HG02798 (cell line): ENCODE results near the gene FXN.
A peak's percentile ranks its signal among the peaks of the same experiment; 100 is the strongest.
"Not testable (repeated sequence)": the region's sequence is repeated elsewhere in the genome, so short reads cannot be mapped to it uniquely, and the experiment has no call there.

Experiments
- ATAC-seq: cut with Tn5 transposase; IDR thresholded peaks from one replicate; pipeline ENCODE4 v1.9.1; 2021; ENCODE audit warnings: mild to moderate bottlenecking; ENCODE audit not compliant: unreplicated experiment, poor library complexity

The FXN gene

DNA sequence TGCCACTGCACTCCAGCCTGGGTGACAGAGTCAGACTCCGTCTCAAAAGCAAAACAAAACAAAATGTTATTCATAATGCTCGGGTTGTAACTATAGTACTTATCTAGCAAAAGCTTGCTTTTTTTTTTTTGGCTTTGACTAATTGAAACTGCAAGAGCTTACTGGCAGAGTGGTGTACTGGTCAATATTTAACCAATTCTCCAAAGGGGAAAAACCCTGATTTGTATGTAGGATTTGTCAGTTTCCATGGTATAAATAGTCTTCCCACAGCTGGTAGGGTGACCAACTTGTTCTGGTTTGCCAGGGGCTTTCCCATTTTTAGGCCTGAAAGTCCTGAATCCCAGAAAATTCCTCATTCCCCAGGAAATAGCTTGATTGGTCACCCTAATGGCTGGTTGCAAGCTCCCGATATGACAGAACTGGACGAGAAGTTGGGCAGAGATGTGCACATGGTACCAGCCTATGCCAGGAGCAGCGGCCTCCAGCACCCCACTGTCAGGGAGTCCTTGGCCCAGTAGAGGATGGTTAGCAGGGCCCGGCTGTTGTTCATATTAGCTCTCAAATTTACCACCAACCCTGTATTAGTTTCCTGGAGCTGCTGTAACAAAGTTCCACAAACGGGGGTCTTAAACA, 58.0 kb downstream of the FXN start:
- peak; percentile 67 for ATAC-seq

GRCh38 chr9:69094361-69095135, 59.0 kb downstream of the FXN start:
- not testable (repeated sequence) for ATAC-seq

DNA sequence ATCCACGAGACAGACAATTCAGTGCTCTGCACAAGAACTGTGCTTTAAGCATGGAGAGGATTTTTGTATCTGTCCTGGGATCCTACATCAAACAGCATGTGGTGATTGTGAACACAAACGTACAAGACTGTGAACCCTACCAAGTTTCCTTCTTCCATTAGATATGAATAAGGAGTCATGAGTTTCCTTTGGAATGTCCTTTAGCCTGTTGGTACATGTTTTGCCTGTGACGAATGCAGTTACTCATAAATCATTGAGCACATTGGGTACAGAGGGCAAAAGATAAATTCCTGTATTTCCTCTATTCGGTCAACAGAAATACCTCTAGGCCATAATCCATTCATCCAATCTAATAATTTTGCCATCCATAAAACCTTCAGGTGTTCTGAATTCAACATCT, 61.5 kb downstream of the FXN start:
- no peak for ATAC-seq

- no peak for ATAC-seq
Measured at GRCh38 chr9:69097923-69098593, 62.5 kb downstream of the FXN start.

DNA sequence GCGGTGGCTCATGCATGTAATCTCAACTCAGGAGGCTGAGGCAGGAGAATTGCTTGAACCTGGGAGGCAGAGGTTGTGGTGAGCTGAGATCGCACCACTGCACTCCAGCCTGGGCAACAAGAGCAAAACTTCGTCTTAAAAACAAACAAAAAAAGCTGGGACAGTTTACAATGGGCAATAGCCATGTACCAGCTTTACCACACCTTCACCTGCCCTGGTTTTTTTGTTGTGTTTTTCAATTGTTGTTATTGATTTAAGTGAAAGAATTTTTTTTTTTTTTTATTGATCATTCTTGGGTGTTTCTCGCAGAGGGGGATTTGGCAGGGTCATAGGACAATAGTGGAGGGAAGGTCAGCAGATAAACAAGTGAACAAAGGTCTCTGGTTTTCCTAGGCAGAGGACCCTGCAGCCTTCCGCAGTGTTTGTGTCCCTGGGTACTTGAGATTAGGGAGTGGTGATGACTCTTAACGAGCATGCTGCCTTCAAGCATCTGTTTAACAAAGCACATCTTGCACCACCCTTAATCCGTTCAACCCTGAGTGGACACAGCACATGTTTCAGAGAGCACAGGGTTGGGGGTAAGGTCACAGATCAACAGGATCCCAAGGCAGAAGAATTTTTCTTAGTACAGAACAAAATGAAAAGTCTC, 67.9 kb downstream of the FXN start:
- not testable (repeated sequence) for ATAC-seq

DNA sequence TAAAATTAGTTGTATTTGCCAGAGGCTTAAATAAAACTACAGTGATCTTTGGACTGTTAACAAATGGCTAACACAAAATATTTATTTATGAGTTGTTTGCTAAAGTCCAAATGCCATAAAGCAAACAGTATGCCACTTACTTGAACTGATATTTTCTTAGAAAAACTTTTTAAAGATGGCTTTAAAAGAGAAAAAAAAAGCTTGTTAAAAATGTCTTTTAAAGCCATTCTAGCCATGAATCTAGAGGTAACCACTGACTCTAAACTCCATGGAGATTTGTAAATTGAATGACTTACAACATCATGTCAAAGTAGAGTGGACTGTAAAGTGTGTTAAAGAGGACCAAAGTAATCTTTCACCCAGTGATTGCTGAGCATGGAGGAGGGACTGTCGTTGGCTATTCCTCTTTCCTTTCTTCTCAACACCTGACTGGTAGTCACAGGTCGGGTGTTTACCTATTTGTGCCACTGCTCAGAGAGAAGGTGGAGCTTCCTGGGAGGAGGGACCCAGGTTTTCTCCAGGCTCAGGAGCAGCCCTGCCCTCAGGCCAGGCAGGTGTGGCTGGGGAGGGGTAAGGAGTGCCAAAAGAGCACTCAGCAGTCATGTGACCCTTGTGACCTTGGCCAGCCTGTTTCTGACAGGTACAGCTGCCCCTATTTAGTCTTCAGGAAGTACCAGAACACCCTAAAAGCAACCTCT, 69.4 kb downstream of the FXN start:
- ATAC-seq = no peak

GRCh38 chr9:69107771-69108170, 72.2 kb downstream of the FXN start:
- ATAC-seq = no peak

GRCh38 chr9:69108706-69109105, 73.2 kb downstream of the FXN start:
- ATAC-seq = not testable (repeated sequence)

DNA sequence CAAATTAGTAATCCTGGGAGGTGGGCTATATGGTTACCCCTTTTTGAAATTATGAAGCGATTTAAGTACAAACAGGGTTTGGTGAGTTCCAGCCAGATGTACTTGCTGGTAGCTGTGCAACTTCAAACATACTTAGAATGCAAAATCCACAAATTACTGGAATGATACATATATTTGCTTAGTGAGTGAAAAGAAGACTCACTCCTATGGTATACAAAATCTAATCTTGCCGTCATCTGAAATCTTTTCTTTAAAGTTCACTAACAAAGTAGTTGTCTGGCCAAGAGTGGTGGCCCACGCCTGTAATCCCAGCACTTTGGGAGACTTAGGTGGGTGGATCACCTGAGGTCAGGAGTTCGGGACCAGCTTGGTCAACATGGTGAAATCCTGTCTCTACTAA, 73.6 kb downstream of the FXN start:
- ATAC-seq = no peak

GRCh38 chr9:69112646-69113045, 77.1 kb downstream of the FXN start:
- ATAC-seq = not testable (repeated sequence)

DNA sequence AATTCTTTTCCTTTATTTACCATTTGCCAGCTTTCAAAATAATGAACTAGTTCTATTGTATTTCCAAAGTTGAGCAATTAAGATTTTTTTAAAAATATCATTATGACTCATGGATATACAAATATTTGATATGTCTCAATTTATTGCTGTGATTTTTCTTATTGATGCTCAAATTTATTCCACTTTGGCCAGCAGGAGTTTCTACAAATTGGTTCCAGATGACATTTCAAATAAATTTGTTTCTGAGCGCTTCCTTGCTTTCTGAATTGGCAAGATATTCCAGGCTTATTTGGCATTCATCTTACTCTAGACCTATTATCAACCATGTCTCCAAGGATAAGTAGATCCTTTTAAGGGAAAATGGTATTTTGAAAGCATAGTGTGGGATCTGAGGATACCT, 80.1 kb downstream of the FXN start:
- no peak for ATAC-seq

DNA sequence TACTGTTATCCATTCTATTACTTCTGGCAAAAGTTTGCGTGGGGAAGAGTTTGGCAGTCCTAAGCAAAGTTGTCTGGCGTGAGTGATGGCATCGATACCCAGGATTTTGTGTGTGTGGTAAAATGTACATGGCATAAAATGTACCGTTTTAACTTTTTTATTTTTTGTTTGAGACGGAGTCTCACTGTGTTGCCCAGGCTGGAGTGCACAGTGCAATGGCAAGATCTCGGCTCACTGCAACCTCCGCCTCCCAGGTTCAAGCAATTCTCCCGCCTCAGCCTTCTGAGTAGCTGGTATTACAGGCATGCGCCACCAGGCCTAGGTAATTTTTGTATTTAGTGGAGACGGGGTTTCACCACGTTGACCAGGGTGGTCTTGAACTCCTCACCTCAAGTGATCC, 83.1 kb downstream of the FXN start:
- no peak for ATAC-seq

DNA sequence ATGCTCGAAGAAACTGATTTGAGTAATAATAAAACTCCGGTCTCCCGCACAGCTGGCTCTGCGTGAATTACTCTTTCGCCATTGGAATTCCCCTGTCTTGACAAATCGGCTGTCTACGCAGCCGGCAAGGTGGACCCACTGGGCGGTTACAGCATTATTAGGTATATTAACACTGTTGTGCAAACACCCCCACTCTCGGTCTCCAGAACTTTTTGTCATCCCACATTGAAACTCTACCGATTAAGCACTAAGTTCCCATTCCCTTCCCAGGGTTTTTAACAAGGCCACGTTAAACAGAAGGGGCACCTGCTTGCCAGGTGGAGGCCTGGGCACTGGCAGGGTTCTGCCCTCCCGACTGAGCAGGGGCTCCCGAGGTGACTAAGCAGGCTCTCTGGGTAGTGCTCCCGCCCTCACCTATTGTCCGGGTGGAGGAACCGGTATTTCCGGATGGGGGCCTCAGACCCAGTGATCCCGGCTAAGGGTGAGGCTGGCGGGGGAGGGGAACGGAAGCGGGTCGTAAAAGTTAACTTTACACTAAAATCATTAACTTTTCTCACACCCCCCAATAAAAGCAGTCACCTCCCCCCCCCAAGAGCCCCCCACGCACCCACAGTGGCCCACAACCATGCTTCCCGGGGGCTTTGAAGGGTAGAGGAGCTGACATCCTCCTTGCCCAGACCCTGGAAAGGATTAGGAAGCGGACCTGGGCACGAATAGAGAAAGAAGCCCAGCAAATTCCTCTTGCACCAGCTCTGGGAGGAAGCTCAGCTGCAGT, 85.0 kb downstream of the FXN start:
- no peak for ATAC-seq

DNA sequence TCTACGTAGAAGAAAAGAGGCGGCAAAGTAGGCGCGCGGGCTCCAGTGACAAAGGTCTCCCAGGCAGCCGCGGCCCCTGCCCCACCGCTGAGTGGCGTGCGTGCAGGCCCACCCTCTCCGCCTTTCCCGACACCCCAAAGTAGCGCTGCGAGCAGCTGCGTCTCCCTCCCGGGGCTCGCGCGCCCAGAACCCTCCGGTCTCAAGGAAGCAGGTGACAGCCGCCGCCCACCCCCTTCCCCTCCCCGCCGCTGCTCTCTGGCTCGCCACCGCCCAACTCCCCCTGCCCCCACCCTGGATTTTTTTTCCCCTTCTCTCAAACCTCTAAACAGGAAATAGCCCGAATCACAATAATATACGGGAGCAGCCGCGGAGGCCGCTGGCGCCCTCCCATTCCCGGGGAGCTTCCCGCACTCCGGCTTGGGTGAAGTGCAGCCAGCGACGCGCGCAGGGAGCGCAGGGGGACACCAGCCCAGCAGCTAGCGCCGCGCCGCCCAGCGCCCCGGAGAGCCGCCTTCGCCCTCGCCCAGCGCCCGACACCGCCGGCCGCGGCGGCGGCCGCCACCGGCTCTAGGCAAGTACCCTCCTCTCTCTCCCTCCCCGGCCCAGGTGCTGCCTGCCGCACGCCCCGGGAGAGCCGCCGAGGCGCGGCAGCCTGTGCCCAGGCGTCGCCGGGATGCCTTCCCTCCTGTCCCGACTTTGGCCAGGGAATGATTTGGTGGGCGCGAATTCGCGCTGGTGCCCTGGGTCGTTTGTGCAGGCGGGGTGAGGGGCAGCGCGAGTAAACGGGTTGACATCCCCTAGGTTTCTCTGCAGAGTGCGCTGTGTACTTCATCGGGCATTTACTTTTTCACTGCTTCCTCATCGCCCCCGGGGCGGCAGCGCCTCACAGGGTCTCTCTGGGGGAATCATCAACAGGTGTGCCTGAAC, 85.9 kb downstream of the FXN start:
- peak; percentile 66 for ATAC-seq

- ATAC-seq = peak; percentile 47
Measured at GRCh38 chr9:69122082-69122548, 86.6 kb downstream of the FXN start.

DNA sequence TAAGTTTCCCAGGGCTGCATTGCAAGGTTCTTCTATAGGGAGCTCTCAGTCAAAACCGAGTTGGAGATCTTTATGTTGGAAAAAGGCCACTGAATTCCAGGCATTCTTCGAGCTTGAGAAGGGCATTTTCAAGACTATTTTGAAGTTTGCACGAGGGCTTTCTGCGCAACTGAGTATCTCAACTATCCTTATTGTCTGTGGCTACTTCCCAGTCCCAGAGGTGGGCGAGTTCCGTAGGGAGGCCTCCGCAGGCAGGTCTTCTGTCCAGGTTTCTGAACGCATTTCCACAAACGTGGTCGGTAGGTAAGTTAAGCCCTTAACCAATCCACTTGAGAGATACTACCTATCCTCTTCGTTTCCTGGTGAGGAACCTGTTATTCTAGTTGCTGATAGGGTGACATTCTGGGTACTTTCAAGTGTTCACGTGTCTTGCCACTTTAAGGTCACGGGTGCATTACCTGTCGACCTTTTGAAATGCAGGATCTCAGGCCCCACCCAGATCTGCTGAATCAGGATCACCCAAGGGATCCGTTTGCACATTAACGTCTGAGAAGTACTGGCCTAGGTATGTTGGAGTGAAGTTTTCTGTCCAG, 87.1 kb downstream of the FXN start:
- ATAC-seq = no peak

- no peak for ATAC-seq
Measured at GRCh38 chr9:69130456-69131441, 95.2 kb downstream of the FXN start.
